ENCODE measurements around the gene PHLPP1. TPM values are rescaled to one million over a fixed set of nuclear protein-coding genes. Genes with fewer than 3 reads are reported as not detected.

The PHLPP1 gene
- total RNA-seq, 1 donor from 2014 or later = 21.2 TPM

DNA sequence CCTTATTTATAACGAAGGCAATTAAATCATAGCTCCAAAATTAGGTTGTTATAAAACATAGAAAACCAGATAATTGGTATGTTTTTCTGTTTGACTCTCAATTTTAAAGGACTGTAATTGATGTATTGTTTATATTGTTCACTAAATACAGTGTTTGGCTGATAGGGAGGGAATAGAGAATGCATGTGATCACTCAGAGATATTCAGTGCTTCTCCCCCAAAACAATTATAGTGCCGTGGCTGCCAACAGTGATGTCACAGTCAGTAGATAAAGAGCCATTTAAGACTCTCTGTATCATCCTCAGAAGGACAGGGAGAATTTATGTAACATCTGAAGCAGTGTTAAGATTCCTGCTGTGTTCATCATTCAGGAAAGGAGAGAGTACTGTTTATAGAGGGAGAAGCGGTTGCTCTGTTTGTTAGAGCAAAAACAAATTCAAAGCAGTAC, 69.6 kb downstream of the PHLPP1 start:
- Mint-ChIP-seq H3K9me3 (no peaks in the 10 kb centered on the region), H3K27me3 (ENCODE audit: low read depth) (no peaks in the 10 kb centered on the region), H3K4me3 (no peak overlapping the region), H3K36me3 (no peaks in the 10 kb centered on the region), H3K27ac (peak overlapping the region; percentile 86), H3K4me1 (peaks cover 63% of the 10 kb centered on the region)
- DNase-seq (ENCODE audit: low spot score in 2 of 2, unreplicated experiment in 2 of 2) = peak in 1 of 2 experiments; percentile 45
- TF ChIP-seq, protein P1, sequence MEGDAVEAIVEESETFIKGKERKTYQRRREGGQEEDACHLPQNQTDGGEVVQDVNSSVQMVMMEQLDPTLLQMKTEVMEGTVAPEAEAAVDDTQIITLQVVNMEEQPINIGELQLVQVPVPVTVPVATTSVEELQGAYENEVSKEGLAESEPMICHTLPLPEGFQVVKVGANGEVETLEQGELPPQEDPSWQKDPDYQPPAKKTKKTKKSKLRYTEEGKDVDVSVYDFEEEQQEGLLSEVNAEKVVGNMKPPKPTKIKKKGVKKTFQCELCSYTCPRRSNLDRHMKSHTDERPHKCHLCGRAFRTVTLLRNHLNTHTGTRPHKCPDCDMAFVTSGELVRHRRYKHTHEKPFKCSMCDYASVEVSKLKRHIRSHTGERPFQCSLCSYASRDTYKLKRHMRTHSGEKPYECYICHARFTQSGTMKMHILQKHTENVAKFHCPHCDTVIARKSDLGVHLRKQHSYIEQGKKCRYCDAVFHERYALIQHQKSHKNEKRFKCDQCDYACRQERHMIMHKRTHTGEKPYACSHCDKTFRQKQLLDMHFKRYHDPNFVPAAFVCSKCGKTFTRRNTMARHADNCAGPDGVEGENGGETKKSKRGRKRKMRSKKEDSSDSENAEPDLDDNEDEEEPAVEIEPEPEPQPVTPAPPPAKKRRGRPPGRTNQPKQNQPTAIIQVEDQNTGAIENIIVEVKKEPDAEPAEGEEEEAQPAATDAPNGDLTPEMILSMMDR (IDR thresholded peaks at IDR 0.05; ENCODE audit: unreplicated experiment) = no peak

- TF ChIP-seq, protein P1 (IDR thresholded peaks at IDR 0.05; ENCODE audit: unreplicated experiment) = no peak
- Mint-ChIP-seq H3K27ac (no peak overlapping the region), H3K4me3 (no peak overlapping the region), H3K9me3 (no peaks in the 10 kb centered on the region), H3K4me1 (peaks cover 74% of the 10 kb centered on the region), H3K27me3 (ENCODE audit: low read depth) (no peaks in the 10 kb centered on the region), H3K36me3 (no peaks in the 10 kb centered on the region)
- no peak for DNase-seq (ENCODE audit: low spot score in 2 of 2, unreplicated experiment in 2 of 2)
Measured at GRCh38 chr18:62786689-62787088, 71.3 kb downstream of the PHLPP1 start.

DNA sequence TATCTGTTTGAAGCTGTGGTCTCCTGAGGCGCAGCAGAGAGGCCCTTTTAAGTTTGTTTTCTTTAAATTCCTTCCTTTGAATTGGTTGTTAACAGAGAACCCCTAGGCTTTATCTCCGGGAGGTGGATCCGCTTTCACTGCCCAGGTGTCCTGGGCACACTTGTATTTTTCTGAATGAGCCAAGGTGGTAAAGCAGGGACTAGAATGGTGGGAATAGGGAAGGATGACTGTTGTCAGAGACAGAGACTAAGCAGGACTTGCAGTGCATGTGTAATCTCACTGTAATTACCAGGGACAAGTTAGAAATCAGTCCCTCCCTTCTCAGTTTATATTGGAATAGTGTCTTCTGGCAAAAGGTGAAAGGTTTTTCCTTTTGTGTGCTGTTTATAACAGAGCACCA, 72.8 kb downstream of the PHLPP1 start:
- Mint-ChIP-seq H3K36me3 (no peaks in the 10 kb centered on the region), H3K9me3 (no peaks in the 10 kb centered on the region), H3K27me3 (ENCODE audit: low read depth) (no peaks in the 10 kb centered on the region), H3K4me3 (no peak overlapping the region), H3K4me1 (peaks cover 78% of the 10 kb centered on the region), H3K27ac (peak overlapping the region; percentile 83)
- no peak for DNase-seq (ENCODE audit: low spot score in 2 of 2, unreplicated experiment in 2 of 2)
- TF ChIP-seq, protein P1 (IDR thresholded peaks at IDR 0.05; ENCODE audit: unreplicated experiment) = no peak

DNA sequence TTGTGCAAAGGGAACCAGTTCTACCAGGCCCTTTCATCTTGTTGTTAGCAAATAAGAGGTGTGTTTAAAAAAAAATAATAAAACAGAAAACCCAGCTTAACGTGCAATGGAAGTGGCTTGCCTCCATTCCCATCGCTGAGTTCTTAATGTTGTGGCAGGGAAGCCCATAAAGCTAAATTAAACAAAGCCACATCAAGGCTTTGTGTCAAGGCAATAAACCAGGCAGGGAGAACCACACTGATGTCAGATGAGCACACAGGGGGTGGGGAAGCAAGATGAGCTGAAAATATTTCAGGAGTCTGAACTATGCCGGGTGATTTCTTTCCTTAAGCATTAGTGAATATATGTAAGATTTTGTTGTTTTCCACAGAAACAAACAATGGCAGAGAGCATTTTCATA, 73.5 kb downstream of the PHLPP1 start:
- DNase-seq (ENCODE audit: low spot score in 2 of 2, unreplicated experiment in 2 of 2) = no peak
- H3K4me1 Mint-ChIP-seq = peaks cover 76% of the 10 kb centered on the region
- TF ChIP-seq, protein P1 (IDR thresholded peaks at IDR 0.05; ENCODE audit: unreplicated experiment) = no peak
- H3K27ac Mint-ChIP-seq = peak overlapping the region; percentile 84
- no peaks in the 10 kb centered on the region for H3K27me3 Mint-ChIP-seq (ENCODE audit: low read depth)
- H3K4me3 Mint-ChIP-seq = no peak overlapping the region
- no peaks in the 10 kb centered on the region for H3K9me3 Mint-ChIP-seq
- H3K36me3 Mint-ChIP-seq = no peaks in the 10 kb centered on the region

GRCh38 chr18:62790871-62791772, 75.8 kb downstream of the PHLPP1 start:
- H3K36me3 Mint-ChIP-seq = no peaks in the 10 kb centered on the region
- H3K4me3 Mint-ChIP-seq = no peak overlapping the region
- peak overlapping the region; percentile 57 for H3K27ac Mint-ChIP-seq
- peaks cover 55% of the 10 kb centered on the region for H3K4me1 Mint-ChIP-seq
- H3K27me3 Mint-ChIP-seq (ENCODE audit: low read depth) = no peaks in the 10 kb centered on the region
- TF ChIP-seq, protein P1 (IDR thresholded peaks at IDR 0.05; ENCODE audit: unreplicated experiment) = no peak
- no peak for DNase-seq (ENCODE audit: low spot score in 2 of 2, unreplicated experiment in 2 of 2)
- no peaks in the 10 kb centered on the region for H3K9me3 Mint-ChIP-seq

Measured in mesothelial cell of epicardium (in vitro differentiated cells).